Measurements from ENCODE around the gene TGM1.

DNA sequence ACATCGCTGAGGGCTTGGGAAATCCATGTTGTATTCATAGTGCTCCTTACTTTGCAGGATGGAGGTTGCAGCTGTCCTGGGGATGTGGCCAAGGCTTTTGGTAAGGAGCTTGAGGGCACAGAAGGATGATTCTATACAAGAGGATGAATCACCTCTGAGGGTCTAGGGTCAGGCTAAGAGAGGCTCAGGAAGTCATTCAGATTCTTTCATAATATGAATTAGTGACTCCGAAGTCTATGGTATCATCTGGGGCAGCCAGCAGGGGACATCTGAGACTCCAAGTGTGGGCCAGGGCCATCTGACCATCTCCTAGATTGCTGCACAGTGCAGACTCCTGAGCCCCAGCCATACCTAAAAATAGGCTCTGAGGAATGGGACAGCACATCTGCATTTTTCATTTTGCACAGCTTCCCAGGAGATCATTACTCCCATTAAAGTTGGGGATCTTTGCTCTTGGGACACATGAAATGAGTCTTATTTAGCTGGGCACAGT is 25.5 kb downstream of the TGM1 start:
- TF ChIP-seq, protein P1, sequence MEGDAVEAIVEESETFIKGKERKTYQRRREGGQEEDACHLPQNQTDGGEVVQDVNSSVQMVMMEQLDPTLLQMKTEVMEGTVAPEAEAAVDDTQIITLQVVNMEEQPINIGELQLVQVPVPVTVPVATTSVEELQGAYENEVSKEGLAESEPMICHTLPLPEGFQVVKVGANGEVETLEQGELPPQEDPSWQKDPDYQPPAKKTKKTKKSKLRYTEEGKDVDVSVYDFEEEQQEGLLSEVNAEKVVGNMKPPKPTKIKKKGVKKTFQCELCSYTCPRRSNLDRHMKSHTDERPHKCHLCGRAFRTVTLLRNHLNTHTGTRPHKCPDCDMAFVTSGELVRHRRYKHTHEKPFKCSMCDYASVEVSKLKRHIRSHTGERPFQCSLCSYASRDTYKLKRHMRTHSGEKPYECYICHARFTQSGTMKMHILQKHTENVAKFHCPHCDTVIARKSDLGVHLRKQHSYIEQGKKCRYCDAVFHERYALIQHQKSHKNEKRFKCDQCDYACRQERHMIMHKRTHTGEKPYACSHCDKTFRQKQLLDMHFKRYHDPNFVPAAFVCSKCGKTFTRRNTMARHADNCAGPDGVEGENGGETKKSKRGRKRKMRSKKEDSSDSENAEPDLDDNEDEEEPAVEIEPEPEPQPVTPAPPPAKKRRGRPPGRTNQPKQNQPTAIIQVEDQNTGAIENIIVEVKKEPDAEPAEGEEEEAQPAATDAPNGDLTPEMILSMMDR (tag by site-specific recombination; IDR thresholded peaks at IDR 0.05), result no peak
- TF ChIP-seq, protein P2, sequence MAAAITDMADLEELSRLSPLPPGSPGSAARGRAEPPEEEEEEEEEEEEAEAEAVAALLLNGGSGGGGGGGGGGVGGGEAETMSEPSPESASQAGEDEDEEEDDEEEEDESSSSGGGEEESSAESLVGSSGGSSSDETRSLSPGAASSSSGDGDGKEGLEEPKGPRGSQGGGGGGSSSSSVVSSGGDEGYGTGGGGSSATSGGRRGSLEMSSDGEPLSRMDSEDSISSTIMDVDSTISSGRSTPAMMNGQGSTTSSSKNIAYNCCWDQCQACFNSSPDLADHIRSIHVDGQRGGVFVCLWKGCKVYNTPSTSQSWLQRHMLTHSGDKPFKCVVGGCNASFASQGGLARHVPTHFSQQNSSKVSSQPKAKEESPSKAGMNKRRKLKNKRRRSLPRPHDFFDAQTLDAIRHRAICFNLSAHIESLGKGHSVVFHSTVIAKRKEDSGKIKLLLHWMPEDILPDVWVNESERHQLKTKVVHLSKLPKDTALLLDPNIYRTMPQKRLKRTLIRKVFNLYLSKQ (tag by site-specific recombination; IDR thresholded peaks at IDR 0.05; ENCODE audit: borderline replicate concordance), result no peak
- TF ChIP-seq ZNF416 (tag by site-specific recombination; IDR thresholded peaks at IDR 0.05), result no peak
- TF ChIP-seq, protein P3, sequence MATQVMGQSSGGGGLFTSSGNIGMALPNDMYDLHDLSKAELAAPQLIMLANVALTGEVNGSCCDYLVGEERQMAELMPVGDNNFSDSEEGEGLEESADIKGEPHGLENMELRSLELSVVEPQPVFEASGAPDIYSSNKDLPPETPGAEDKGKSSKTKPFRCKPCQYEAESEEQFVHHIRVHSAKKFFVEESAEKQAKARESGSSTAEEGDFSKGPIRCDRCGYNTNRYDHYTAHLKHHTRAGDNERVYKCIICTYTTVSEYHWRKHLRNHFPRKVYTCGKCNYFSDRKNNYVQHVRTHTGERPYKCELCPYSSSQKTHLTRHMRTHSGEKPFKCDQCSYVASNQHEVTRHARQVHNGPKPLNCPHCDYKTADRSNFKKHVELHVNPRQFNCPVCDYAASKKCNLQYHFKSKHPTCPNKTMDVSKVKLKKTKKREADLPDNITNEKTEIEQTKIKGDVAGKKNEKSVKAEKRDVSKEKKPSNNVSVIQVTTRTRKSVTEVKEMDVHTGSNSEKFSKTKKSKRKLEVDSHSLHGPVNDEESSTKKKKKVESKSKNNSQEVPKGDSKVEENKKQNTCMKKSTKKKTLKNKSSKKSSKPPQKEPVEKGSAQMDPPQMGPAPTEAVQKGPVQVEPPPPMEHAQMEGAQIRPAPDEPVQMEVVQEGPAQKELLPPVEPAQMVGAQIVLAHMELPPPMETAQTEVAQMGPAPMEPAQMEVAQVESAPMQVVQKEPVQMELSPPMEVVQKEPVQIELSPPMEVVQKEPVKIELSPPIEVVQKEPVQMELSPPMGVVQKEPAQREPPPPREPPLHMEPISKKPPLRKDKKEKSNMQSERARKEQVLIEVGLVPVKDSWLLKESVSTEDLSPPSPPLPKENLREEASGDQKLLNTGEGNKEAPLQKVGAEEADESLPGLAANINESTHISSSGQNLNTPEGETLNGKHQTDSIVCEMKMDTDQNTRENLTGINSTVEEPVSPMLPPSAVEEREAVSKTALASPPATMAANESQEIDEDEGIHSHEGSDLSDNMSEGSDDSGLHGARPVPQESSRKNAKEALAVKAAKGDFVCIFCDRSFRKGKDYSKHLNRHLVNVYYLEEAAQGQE (tag by site-specific recombination; IDR thresholded peaks at IDR 0.05), result no peak
- no peak for TF ChIP-seq TCF7L2 (IDR thresholded peaks at IDR 0.05; ENCODE audit: borderline replicate concordance, low read depth, low read length)
- TF ChIP-seq, protein P4, sequence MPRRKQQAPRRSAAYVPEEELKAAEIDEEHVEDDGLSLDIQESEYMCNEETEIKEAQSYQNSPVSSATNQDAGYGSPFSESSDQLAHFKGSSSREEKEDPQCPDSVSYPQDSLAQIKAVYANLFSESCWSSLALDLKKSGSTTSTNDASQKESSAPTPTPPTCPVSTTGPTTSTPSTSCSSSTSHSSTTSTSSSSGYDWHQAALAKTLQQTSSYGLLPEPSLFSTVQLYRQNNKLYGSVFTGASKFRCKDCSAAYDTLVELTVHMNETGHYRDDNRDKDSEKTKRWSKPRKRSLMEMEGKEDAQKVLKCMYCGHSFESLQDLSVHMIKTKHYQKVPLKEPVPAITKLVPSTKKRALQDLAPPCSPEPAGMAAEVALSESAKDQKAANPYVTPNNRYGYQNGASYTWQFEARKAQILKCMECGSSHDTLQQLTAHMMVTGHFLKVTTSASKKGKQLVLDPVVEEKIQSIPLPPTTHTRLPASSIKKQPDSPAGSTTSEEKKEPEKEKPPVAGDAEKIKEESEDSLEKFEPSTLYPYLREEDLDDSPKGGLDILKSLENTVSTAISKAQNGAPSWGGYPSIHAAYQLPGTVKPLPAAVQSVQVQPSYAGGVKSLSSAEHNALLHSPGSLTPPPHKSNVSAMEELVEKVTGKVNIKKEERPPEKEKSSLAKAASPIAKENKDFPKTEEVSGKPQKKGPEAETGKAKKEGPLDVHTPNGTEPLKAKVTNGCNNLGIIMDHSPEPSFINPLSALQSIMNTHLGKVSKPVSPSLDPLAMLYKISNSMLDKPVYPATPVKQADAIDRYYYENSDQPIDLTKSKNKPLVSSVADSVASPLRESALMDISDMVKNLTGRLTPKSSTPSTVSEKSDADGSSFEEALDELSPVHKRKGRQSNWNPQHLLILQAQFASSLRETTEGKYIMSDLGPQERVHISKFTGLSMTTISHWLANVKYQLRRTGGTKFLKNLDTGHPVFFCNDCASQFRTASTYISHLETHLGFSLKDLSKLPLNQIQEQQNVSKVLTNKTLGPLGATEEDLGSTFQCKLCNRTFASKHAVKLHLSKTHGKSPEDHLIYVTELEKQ (tag by site-specific recombination; IDR thresholded peaks at IDR 0.05; ENCODE audit: borderline replicate concordance), result no peak
- TF ChIP-seq ZBTB17 (tag by site-specific recombination; IDR thresholded peaks at IDR 0.05), result no peak

All from HEK293 (cell line).